Activated gamma-delta T cell treated with anti-CD3 and anti-CD28 coated beads, Interleukin-2, amount 50 U/mL, for 16 hours (primary cell): ENCODE data around the gene HOXC12.

ENCODE experiments used
- DNase-seq: peaks from one replicate; pipeline ENCODE4 v3.0.0-alpha.2; 2020; ENCODE audit warnings: low read depth

HOXC12 gene

DNA sequence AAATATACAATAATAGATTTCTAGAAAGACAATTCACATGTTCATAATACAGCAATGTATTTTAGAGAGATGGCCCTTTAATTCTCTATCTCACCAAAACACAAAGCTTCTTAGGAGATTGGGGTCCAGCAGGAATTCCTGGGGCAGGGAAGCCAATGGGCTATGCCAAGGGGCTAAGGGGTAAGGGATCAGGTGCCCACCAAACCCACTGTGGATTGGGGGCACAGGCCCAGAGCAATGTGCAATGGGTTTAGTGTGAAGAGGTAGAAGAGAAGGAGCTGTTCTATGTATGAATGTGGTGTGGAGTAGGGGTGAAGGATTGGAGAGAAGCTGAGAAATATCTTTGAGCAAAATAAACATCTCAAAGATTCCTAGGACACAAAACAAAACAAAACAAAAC is 13.5 kb upstream of the HOXC12 start:
- DNase-seq: no peak

DNA sequence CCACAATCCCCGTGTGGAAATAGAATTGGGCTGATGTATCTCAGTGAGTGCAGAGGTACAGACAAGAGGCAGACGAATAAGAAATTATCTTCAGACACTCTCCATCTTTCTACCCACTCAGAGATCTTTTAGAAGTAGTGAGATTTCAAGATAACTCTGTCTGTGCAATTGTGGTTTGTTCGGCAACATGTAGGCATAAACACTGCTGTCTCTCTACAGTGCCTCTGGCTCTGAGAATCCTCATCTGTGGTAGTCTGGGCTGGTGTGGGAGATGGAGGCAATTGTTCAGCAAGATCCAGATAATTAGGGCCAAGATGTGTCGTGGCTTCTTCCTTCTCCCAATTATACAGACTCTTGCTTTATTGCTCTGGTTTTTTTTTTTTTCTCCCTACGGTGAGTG is 13.0 kb upstream of the HOXC12 start:
- no peak for DNase-seq

GRCh38 chr12:53942467-53942997 is 12.2 kb upstream of the HOXC12 start:
- no peak for DNase-seq

DNA sequence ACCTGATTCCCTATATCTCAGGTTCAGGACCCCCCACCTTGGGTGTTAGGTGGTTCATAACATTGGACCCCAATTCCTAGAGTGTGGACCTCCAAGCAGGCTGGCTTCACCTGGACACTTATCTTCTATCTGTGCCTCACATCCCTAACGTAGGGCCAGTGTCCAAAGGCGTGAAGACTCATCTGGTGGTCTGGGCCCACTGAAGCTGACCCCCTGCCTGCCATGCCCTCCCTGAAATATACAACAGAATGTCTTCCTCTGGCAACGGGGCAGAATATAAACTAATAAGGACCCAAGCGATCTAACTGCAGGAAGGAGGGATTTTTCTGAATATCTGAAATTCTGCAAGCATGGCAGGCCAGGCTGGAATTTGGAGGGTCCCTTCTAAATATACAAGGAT is 10.5 kb upstream of the HOXC12 start:
- no peak for DNase-seq

DNA sequence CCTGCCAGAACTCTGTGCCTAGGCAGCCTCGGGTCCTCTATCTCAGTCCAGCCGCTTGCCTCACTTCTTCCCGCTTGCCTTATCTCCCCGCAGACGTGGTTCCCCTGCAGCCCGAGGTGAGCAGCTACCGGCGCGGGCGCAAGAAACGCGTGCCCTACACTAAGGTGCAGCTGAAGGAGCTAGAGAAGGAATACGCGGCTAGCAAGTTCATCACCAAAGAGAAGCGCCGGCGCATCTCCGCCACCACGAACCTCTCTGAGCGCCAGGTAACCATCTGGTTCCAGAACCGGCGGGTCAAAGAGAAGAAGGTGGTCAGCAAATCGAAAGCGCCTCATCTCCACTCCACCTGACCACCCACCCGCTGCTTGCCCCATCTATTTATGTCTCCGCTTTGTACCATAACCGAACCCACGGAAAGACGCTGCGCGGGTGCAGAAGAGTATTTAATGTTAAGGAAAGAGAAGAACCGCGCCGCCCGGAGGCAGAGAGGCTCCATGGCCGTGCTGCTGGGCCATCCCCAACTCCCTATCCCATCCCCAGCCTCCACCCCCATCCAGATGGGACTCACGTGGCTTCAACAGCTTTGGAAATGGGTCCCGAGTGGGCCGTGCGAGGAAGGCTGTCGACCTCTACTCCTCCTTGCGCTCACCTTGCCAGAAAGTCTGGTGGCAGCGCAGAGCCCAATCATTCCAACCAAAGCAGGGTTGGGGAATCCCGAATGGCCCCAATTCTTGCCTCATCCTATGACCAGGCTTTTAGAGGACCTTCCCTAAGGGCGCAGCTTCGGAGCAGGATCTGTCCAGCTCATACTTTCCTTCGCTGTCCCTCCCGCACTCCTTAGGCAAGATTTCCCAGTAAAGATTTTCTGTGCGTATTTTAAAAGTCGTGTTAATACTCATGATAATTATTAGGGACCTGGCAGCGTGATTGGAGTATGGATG is 9.5 kb upstream of the HOXC12 start:
- DNase-seq: no peak

GRCh38 chr12:53947743-53948142 is 7.0 kb upstream of the HOXC12 start:
- DNase-seq: no peak

DNA sequence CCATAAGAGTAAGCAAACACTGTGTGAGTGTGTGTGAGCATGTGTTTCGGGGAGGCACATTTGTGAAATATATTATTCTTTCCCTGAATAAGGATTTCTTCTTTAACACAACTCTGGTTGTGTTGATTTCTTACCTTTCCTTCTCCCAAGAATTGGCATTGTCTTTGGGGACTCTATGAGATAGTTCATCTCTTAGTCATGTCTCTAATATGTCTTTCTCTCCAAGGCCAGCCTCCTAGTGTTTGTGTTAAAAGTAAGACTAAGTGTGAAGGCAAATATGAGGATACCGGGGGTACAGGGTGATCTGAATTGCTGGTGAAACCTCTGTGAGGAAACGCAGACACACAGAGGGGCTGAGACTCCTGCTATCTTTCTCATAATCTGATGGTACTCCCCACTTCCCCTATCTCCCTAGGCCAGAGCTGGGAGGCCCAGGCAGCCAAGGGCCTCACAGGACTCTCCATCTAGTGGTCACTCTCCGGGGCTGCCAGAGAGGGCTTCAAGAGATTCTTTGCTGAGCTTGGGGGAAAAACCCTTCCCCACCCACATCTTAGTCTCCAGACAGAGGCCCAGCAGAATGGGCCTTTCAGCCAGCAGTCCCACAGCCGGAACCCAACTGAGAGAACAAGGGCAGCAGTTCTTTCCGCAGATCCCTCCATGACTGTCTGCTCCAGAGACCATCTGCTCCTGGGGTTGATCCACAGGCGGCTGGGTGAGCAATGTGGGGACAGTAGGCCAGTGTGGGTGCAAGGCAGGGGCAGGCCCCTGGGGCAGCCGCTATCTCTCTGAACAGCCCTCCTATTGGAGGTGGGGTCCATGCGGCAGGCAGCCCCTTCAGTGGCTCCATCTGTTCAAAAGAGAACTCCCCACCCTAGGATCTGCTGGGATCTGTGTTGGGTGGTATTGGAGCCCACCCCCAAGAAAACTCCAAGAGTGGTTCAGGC is 5.8 kb upstream of the HOXC12 start:
- DNase-seq: no peak

DNA sequence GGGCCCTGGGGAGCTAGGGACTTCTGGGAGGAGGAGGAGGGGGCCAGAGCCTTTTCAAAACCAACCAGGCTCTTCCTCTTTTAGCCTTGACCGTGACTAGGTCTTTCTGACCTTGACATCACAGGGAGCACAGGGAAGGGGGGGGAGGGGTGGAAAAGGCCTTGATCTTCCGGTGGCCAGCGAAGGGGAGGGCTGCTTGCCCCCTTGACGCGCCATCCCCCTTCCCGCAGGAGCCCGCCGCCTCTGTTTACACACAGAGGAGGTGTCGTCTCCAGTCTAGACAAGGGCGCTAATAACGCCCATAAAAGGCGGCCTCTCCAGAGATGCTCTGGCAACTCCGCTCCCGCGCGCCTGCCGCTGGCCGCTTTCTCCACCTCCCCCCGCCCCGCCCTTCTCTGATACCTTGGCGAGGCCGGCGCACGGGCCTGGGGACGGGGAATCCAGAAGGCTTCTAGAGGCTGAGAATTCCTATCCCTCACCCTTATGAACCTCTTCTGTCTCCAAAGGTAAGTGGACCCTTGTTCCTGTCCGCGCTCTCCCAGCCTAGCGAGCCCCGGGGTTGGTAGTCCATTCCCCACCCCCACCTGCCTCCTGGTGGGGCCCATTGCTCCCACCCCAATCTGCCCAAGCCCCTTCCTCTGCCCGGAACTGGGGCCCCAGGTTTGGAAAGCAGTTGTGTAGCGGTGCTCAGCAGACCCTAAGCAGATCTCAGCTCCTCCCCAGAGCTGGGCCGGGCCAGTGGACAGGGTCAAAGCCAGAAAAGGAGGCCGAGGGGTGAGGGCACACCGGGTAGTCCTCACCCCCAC is 4.9 kb upstream of the HOXC12 start:
- no peak for DNase-seq

- DNase-seq: no peak
Observed at GRCh38 chr12:53950437-53950773, 4.3 kb upstream of the HOXC12 start.

DNA sequence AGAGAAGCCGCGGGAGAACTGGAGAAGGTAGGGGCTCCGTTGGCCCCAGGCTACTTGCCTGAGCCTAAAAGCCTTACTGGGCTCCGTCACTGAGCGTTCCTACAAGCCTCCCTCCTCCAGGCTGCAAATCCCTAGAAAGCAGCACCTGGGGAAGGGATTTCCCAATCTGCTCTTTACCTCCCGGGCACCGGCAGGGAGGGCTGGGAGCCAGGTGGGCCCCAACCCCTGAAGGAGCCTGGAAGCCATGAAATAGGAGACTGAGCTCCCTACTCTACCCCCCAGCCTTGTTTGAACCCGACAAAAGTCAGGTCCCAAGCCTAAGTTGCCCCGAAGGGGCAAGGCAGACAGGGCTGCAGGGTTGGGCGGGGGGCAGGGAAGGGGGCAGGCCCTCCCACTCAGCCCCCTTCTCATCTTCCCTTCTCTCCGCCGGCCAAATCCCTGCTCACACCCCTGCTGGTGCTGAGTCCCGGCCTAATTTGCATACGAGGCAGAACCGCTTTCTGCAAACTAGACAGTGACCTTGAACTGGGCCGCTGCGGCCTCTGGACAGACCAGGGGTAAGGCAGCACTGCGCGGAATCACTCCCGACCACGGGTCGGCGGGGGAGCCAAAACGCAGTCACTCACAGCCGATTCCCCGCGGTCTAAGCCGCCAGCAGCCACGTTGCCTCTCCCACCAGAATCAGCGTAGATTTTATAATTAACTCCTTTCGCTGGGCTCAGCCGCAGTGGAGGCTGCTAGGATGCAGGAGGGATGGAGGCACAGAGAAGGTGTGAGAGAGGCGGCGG is 3.7 kb upstream of the HOXC12 start:
- no peak for DNase-seq

GRCh38 chr12:53951577-53952334 is 2.9 kb upstream of the HOXC12 start:
- DNase-seq: no peak

DNA sequence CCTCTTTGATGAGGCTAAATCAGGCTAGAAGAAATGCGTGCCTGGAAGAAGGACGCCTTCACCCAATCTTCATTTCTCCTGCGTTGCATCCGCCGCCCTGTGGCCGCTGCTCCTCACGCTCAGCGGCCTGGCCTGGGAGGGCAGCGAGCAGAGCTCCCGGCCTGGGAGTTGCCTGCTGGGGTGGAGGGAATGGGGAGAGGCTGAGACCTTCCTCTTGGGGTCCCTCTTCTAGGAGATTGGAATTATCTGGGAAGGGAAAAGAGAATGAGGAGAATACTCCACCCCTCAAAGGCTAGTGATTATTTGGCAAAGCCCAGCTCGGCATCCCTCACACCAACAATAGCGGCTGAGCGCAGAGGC is 2.4 kb upstream of the HOXC12 start:
- no peak for DNase-seq

DNA sequence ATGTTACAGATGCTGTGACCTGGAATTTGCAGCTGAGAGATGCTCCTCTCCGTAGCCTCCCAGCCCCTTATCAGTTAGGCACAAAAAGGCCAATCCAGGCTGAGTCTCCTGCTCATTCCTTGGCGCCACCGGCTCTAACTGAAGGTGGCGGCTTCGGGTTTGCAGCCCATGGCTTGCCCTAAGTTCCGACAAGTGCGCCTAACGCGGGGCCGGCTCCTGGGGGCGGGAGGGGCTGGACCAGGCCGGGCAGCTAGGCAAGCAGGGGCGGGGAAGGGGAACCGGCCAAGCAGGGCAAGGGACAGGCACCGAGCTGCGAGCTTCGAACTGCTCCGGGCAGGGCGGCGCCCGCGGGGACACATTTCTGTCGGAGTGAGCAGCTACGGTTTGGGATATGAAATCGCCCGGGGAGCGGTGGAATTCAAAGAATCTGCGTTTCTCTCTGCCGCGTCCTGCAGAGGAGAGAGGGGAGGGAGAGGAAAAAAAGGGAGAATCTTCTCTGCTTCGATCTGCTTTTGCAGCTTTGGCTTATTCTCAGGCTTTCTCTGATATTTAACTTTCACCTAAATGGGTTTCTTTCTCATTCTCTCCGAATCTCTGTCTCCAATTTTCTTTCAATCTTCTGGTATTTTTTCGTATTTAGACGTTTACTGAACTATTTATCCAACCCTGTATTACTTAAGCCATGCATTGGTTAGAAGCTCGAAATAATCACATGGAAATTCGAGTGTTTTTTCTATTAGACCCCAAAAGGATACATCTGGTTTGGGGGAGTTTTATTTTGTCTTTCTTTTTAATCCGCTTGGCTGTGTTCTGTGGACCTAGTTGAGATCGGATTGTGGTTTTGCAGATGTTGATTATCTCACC is 1.6 kb upstream of the HOXC12 start:
- no peak for DNase-seq

DNA sequence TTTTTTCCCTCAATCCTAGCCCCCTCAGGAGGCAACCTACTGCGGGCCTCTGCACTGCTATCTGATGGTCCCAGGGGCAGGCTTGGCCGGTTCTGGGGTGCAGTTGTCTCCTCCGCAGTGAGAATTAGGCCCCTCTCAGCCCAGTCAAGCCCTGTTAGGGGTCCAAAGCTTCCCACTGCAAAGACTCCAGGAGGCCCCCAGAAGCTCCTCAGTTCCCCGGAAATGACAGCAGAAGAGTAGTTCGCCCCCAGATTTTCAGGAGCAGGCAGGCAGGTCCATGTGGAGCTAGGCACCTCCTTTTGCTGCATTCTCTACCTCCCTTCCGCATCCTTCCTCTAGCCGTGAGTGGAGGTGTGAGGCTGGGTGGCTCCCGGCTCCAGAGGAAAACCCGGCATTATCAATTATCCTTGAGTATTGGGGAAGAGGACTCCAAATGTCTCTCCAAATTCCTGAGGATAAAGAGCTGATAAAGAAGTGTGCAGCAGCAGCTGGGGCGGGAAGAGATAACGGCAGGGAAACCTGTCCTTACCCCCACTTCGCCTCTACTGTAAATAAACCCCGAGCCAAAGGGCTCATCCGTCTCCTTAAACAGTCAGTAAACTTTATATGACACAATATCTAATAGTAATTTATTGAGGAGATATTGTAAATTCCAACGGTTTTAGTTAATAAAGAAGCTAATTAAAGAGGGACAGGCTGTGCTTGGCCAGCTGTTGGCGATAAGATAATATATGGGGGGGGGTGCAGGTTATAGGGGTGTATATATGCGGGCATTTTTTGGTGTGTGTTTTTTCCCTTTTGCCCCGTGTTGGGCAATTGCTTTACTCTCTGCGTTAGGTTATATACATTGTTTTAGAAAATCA is 641 bp upstream of the HOXC12 start:
- no peak for DNase-seq

- no peak for DNase-seq
Observed at GRCh38 chr12:53955036-53955775, 503 bp downstream of the HOXC12 start.

DNA sequence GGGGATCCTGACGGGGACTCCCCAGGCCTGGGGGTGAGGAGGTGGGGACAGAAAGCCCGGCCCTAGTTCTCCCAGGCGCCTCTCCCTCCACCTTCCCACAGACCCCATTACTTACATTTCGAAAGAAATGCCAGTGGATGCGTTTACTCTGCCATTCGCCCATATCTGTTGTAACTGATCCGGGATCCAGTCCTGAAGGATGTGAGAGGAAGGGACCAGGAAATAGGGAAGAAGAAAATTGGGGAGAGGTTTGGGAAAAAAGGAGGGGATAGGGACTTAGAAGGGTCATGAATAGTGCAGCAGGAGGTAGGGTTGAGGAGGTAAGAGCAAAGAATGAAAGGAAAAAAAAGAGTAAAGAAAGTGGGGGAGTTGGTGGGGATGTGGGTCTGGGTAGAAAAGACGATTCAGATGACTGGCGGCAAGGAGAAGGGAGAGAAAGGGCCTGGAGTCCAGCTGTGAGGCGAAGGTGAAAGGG is 1.1 kb downstream of the HOXC12 start:
- DNase-seq: no peak

GRCh38 chr12:53956251-53956887 is 1.7 kb downstream of the HOXC12 start:
- no peak for DNase-seq
